Muscle of leg (tissue), 11 donors: ENCODE data around the gene ENPP6. TPM values are rescaled to one million over a fixed set of nuclear protein-coding genes. Genes with fewer than 3 reads are reported as not detected.
A peak's percentile ranks its signal among the peaks of the same experiment; 100 is the strongest.
"Not testable (repeated sequence)": the region's sequence is repeated elsewhere in the genome, so short reads cannot be mapped to it uniquely, and the experiment has no call there.

Experiments used
- DNase-seq: peaks from one replicate; pipeline ENCODE4 v3.0.0; 2013
- H3K27ac ChIP-seq: one replicate; pipeline ENCODE4 v1.5.1; 2013; ENCODE audit warnings: mild to moderate bottlenecking, low read length, control low read depth
- H3K27me3 ChIP-seq: one replicate; pipeline ENCODE4 v1.6.1; 2013; ENCODE audit warnings: low read length; ENCODE audit not compliant: control insufficient read depth, insufficient read depth
- H3K36me3 ChIP-seq: one replicate; pipeline ENCODE4 v1.6.1; 2013; ENCODE audit warnings: low read length; ENCODE audit not compliant: control insufficient read depth, insufficient read depth
- H3K4me1 ChIP-seq: one replicate; pipeline ENCODE4 v1.6.1; 2013; ENCODE audit warnings: low read length; ENCODE audit not compliant: control insufficient read depth, insufficient read depth
- H3K4me3 ChIP-seq: one replicate; pipeline ENCODE4 v1.5.1; 2013; ENCODE audit warnings: low read length, control low read depth
- H3K9me3 ChIP-seq: replicated peaks from 2 replicates; pipeline ENCODE4 v1.6.1; 2013; ENCODE audit warnings: low read depth, low read length; ENCODE audit not compliant: control insufficient read depth
- WGBS: methylation state at CpG from one replicate; pipeline ENCODE4 v1.1.5; 2013; ENCODE audit warnings: missing lambda C conversion rate; ENCODE audit not compliant: insufficient coverage; 5-methylcytosine and 5-hydroxymethylcytosine counted together
- polyA plus RNA-seq, 8 donors: library from polyadenylated mRNA; unstranded; fragments of 120-200 nt; gene quantifications; one replicate each; pipeline versions ENCODE4 v1.2.1 to v1.2.3, GENCODE V29; 2013; ENCODE audit warnings: inconsistent platforms in 1 of 8, low replicate concordance in 1 of 8; ENCODE audit not compliant: insufficient read length in 8 of 8, insufficient read depth in 1 of 8
- total RNA-seq: library from RNA; stranded (reverse); fragments of 120-200 nt; gene quantifications from one replicate; pipeline ENCODE4 v1.2.4, GENCODE V29; 2013

ENPP6 gene
- total and polyA plus RNA-seq, 9 donors = 8.1 to 30.5 (median 15.9) TPM

DNA sequence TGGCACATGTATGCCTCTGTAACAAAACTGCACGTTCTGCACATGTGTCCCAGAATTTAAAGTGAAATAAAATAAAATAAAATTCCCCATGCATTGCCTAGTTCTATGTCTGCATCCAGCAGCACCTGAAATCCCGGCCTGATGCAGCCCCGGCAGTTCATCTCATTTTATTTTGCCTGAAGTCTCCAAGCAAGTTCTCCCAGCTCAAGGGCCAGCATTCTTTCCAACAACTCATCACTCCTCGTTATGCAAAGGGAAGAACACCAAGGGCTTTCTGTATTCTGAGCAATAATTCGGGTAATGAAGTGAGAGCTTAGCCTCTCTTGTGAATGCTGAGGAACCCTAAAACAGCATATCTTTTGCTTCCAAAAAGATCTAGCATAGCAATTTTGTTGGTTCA, 2.7 kb downstream of the ENPP6 start:
- DNase-seq = peak; percentile 76
- 30% methylated on average over 2 of the region's 5 CpGs for WGBS

GRCh38 chr4:184207734-184208607, 9.7 kb downstream of the ENPP6 start:
- WGBS = 95% methylated on average over 13 of the region's 33 CpGs
- H3K4me1 ChIP-seq, H3K4me3 ChIP-seq, H3K36me3 ChIP-seq, H3K9me3 ChIP-seq, H3K27ac ChIP-seq, DNase-seq, H3K27me3 ChIP-seq: not testable (repeated sequence)

More for the DNA sequence above, 2.7 kb downstream of the ENPP6 start:
- no peaks in the 10 kb centered on the region for H3K36me3 ChIP-seq
- no peaks in the 10 kb centered on the region for H3K27me3 ChIP-seq
- no peak overlapping the region for H3K4me3 ChIP-seq
- no peaks in the 10 kb centered on the region for H3K9me3 ChIP-seq
- H3K27ac ChIP-seq = no peak overlapping the region
- H3K4me1 ChIP-seq = peaks cover 24% of the 10 kb centered on the region

DNA sequence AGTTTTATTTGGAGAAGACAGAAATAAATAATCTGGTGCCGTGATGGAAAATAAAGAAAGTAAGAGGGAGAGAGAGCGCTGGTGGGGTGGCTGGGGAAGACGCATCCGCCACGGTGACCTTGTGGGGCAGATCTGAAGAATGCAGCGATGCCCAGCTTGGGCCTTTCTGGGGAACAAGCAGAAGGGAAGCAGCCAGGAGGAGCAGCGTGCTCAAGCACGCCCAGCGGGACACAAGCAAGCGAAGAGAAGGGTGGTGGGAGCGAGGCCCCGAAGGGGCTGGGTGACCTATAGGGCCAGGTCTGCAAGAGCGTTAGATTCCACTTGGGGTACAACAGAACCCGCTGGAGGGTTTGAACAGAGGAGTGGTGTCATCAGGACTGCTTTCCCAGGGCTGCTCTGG, 12.4 kb downstream of the ENPP6 start:
- no peak overlapping the region for H3K27ac ChIP-seq
- H3K4me3 ChIP-seq = no peak overlapping the region
- DNase-seq = no peak
- peaks cover 7% of the 10 kb centered on the region for H3K4me1 ChIP-seq
- H3K27me3 ChIP-seq = no peaks in the 10 kb centered on the region
- H3K36me3 ChIP-seq = no peaks in the 10 kb centered on the region
- WGBS = 95% methylated on average over 14 of the region's 14 CpGs
- H3K9me3 ChIP-seq = no peaks in the 10 kb centered on the region

GRCh38 chr4:184203300-184203699, 14.4 kb downstream of the ENPP6 start:
- Histone ChIP-seq H3K4me3 (no peak overlapping the region), H3K27me3 (no peaks in the 10 kb centered on the region), H3K27ac (no peak overlapping the region), H3K36me3 (no peaks in the 10 kb centered on the region), H3K9me3 (no peaks in the 10 kb centered on the region), H3K4me1 (peaks cover 8% of the 10 kb centered on the region)
- WGBS = 98% methylated on average over 6 of the region's 6 CpGs
- no peak for DNase-seq

GRCh38 chr4:184201179-184201578, 16.5 kb downstream of the ENPP6 start:
- no peak for DNase-seq
- no CpG with 5 or more reads among the region's 7 CpGs for WGBS
- Histone ChIP-seq H3K27ac (no peak overlapping the region), H3K27me3 (no peaks in the 10 kb centered on the region), H3K9me3 (no peaks in the 10 kb centered on the region), H3K36me3 (no peaks in the 10 kb centered on the region), H3K4me1 (peaks cover 22% of the 10 kb centered on the region), H3K4me3 (no peak overlapping the region)

DNA sequence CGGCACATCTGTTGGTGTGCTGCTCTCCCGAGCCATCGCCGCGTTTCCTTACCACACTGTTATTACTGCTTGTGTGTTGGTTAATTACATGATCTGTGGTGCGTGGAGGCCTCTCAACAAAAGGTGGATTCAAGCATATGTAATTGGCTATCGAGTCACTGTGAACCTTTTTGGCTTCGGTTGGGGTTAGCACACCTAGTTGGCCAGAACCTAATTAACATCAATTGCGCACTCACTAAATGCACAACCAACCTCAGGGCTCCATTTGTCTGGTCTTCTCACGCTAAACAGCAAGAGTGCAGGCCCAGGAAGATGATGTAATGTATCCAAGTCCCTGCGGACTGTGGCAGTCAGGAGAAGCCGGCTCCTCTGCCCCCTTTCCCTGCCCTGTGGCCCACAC, 17.4 kb downstream of the ENPP6 start:
- Histone ChIP-seq H3K4me1 (peaks cover 22% of the 10 kb centered on the region), H3K27me3 (no peaks in the 10 kb centered on the region), H3K4me3 (no peak overlapping the region), H3K27ac (no peak overlapping the region), H3K9me3 (no peaks in the 10 kb centered on the region), H3K36me3 (no peaks in the 10 kb centered on the region)
- WGBS = 78% methylated on average over 7 of the region's 12 CpGs
- no peak for DNase-seq

GRCh38 chr4:184199780-184200179, 17.9 kb downstream of the ENPP6 start:
- Histone ChIP-seq H3K27me3 (no peaks in the 10 kb centered on the region), H3K4me3 (no peak overlapping the region), H3K9me3 (no peaks in the 10 kb centered on the region), H3K36me3 (no peaks in the 10 kb centered on the region), H3K4me1 (peaks cover 22% of the 10 kb centered on the region), H3K27ac (no peak overlapping the region)
- WGBS = 92% methylated on average over 4 of the region's 5 CpGs
- DNase-seq = no peak

DNA sequence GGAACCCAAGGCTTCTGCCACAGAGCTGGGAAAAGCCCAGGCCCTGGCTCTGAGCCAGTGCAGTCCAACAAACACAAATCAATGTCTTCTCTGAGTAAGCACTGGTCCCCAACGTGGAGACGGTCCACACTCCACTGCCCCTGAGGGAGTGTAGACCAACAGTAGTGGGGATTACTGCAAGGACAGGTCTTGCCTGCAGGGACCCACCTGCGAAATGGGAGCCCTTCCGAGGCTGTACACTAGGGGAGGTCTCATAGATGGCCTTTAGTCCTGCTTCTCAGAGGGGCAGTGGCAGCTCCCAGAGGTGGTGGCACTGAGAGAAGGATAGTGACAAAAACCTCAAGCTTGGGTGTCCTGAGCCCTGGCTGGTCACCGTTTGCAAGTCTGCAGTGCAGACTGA, 19.5 kb downstream of the ENPP6 start:
- Histone ChIP-seq H3K4me3 (no peak overlapping the region), H3K27me3 (no peaks in the 10 kb centered on the region), H3K9me3 (no peaks in the 10 kb centered on the region), H3K36me3 (no peaks in the 10 kb centered on the region), H3K4me1 (peaks cover 22% of the 10 kb centered on the region), H3K27ac (no peak overlapping the region)
- 28% methylated on average over 3 of the region's 5 CpGs for WGBS
- DNase-seq = no peak

DNA sequence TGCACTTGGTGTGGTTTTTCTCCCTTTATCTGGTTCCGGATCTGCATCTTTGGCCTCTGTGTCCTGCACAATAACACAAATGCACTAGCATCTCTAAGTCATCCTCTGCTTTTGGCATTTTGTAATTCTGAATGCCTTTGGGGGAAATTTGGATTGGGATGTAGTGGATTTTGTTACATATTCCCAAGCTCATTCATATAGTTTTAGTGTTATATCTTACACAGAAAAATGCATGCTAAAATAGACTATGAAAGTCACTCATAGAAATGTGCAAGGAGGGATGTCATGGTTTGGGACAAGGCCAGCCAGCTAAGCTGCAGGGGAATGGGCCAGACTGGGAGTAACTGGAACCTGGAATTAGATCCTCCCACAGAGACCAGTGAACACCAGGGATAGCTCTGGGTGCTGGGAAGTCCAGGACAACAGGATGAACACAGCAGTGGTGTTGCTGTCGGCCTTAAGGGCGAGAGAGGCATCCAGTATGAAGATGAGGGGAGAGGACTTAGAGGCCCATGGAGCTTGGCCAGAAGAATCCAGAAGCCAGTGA, 20.1 kb downstream of the ENPP6 start:
- H3K36me3 ChIP-seq = no peaks in the 10 kb centered on the region
- no peaks in the 10 kb centered on the region for H3K9me3 ChIP-seq
- WGBS = 25% methylated on average over 2 of the region's 3 CpGs
- no peak overlapping the region for H3K27ac ChIP-seq
- H3K4me1 ChIP-seq = peaks cover 22% of the 10 kb centered on the region
- no peaks in the 10 kb centered on the region for H3K27me3 ChIP-seq
- peak; percentile 64 for DNase-seq
- no peak overlapping the region for H3K4me3 ChIP-seq

DNA sequence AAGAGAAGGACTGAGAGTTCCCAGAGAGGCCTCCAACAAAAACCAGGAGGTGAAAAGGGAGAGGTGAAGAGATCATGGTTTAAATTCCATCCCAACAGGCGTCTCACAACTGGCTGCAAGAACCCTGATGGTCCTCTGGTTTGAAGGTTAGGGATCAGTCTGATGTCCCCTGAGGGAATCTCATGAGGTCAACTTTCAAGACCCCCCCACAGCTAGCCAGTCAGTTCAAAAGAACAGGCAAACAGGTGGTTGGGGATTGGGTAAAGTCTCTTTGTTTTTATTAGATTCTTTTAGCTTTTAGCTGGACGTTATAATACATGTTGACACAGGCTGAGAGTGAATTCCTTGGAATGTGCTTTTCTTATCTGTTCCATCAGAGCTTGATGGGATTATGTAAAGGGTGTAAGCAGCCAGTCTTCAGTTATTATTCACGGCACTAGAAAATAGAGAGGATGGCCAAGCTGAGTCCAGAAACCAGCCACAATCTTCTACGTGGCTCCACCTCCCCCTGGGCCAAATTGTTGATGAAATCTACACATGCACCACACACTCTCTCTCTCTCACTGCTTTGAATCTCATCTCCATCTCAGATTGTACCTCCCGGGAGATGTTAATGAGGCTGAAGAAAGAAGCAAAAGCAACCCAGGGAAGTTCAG, 20.8 kb downstream of the ENPP6 start:
- no CpG with 5 or more reads among the region's 5 CpGs for WGBS
- H3K27ac ChIP-seq = no peak overlapping the region
- H3K9me3 ChIP-seq = no peaks in the 10 kb centered on the region
- peaks cover 22% of the 10 kb centered on the region for H3K4me1 ChIP-seq
- H3K27me3 ChIP-seq = no peaks in the 10 kb centered on the region
- H3K36me3 ChIP-seq = no peaks in the 10 kb centered on the region
- no peak for DNase-seq
- H3K4me3 ChIP-seq = no peak overlapping the region
